Mucosa of descending colon (tissue), 3 donors: ENCODE results near the gene OR52J3. TPM values are rescaled to one million over a fixed set of nuclear protein-coding genes. Genes with fewer than 3 reads are reported as not detected.

Experiments used
- ATAC-seq: fragments of 200-7000 bp; cut with Tn5 transposase; one replicate; pipeline ENCODE4 v1.9.1; 2020; ENCODE audit warnings: mild to moderate bottlenecking, moderate library complexity
- DNase-seq, 3 donors: peaks; one replicate each; pipeline ENCODE4 v3.0.0-alpha.2; 2020
- H3K36me3 ChIP-seq: fragments of 200-600 bp; one replicate; pipeline ENCODE4 v1.8.0; 2021; ENCODE audit warnings: low read depth, mild to moderate bottlenecking
- H3K4me1 ChIP-seq: fragments of 200-600 bp; one replicate; pipeline ENCODE4 v1.8.0; 2021; ENCODE audit warnings: low read depth, mild to moderate bottlenecking
- H3K4me3 ChIP-seq: fragments of 200-600 bp; one replicate; pipeline ENCODE4 v1.8.0; 2021; ENCODE audit warnings: mild to moderate bottlenecking
- H3K9me3 ChIP-seq: fragments of 200-600 bp; one replicate; pipeline ENCODE4 v1.8.0; 2021; ENCODE audit warnings: mild to moderate bottlenecking
- intact Hi-C, 2 donors: fragments of 100-400 bp; cut with DNase I in 1 of 2; cut with micrococcal nuclease in 1 of 2; formaldehyde crosslinking; loops; one replicate each; pipeline versions ENCODE4 v1.11.0 to v1.11.1; 2022; cut with DNase I, micrococcal nuclease
- long read RNA-seq, 2 donors: library from polyadenylated mRNA; unstranded; transcript quantifications; one replicate each; pipeline ENCODE4 v2.0.0, GENCODE V29; 2019 to 2021
- total RNA-seq, 3 donors: library from RNA; stranded (reverse); fragmentation: NEBNext Ultra II Directional in 2 of 3; extraction: Animal tissue kit (Norgen Biotek cat#: 25700) in 2 of 3; gene quantifications; one replicate each; pipeline versions ENCODE4 v1.2.1 to v1.2.4, GENCODE V29; 2021 to 2023
- TF ChIP-seq, protein P1 (sequence below): fragments of 200-600 bp; IDR thresholded peaks from one replicate; pipeline ENCODE4 v1.8.0; 2022; ENCODE audit warnings: antibody characterized with exemption, mild to moderate bottlenecking
- donor health status: DM: no; HTN: no; CAD: no; lungs with moderate emphysema.
- donor health status: DM: no; HTN: no; CAD: no.
- donor health status: DM: no; HTN: yes; CAD: no.

Gene OR52J3
- total RNA-seq = not detected
- long read RNA-seq, donor 1 = 0 reads
- long read RNA-seq, donor 2 = 0 reads

GRCh38 chr11:5046226-5046625 lies at the start of gene OR52J3:
Gene OR52J3 (plus strand): TSS chr11:5046526. CDS start chr11:5046526, 0 bp downstream.
- Histone ChIP-seq H3K9me3 (no peaks in the 10 kb centered on the region), H3K36me3 (no peaks in the 10 kb centered on the region), H3K4me1 (no peaks in the 10 kb centered on the region), H3K4me3 (no peak within 1 kb of the TSS)
- intact Hi-C loops = no loop called here
- TF ChIP-seq, protein P1, sequence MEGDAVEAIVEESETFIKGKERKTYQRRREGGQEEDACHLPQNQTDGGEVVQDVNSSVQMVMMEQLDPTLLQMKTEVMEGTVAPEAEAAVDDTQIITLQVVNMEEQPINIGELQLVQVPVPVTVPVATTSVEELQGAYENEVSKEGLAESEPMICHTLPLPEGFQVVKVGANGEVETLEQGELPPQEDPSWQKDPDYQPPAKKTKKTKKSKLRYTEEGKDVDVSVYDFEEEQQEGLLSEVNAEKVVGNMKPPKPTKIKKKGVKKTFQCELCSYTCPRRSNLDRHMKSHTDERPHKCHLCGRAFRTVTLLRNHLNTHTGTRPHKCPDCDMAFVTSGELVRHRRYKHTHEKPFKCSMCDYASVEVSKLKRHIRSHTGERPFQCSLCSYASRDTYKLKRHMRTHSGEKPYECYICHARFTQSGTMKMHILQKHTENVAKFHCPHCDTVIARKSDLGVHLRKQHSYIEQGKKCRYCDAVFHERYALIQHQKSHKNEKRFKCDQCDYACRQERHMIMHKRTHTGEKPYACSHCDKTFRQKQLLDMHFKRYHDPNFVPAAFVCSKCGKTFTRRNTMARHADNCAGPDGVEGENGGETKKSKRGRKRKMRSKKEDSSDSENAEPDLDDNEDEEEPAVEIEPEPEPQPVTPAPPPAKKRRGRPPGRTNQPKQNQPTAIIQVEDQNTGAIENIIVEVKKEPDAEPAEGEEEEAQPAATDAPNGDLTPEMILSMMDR = no peak
- ATAC-seq (no peak), DNase-seq (no peak)

DNA sequence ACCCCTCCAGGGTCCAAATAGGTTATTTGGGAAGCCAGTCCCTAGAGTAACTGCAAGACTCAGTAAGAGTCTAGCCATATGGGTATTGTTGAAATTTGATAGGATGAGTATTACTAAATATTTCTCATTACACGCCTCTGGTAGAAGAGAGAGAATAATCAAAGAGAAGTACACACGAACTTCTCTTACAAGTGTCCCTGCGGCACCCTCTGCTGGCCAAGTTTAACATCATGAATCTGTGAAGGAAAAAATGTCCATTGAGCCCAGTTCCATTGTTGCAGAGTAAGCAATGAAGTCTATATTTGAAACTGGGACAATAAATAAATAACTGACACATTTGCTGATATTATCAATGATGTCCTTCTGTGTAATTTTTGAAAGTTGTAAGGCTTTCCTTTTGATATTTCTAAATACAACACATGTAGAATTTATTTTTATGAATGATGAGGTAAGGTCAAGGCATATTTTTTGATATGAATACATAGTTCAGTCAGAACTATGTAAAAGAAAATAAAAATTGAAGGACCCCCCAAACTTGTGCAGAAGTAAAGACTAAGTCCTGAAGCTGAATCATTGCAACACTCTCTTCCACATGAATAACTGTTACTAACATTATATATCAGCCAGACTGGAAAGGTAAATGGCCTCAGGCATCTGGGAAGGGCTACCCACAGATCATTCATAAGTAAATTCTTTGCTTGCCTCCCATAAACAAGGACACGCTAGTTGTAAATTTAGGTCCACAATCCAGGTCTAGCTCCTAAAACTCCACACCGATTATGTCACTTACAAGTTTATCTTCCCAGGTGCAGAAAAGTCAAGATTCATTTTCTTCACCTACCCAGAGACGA lies 41.7 kb upstream of the OR52J3 start:
- H3K9me3 ChIP-seq = no peaks in the 10 kb centered on the region
- peak; percentile 40 for ATAC-seq
- H3K4me1 ChIP-seq = no peaks in the 10 kb centered on the region
- no peak overlapping the region for H3K4me3 ChIP-seq
- no peaks in the 10 kb centered on the region for H3K36me3 ChIP-seq
- TF ChIP-seq, protein P1 = no peak
- intact Hi-C loops = loop anchor here in 1 of 2 donors (10.0 kb wide), 1 partner anchor 370 kb away; the partner anchor contains the start of gene OR51D1
- peak in 2 of 3 donors; percentile 33 to 76 for DNase-seq

GRCh38 chr11:5007561-5007960 lies 38.8 kb upstream of the OR52J3 start:
- intact Hi-C loops = loop anchor here in 1 of 2 donors (10.0 kb wide), 1 partner anchor 373 kb away; the partner anchor contains the start of gene OR51D1
- Histone ChIP-seq H3K9me3 (no peaks in the 10 kb centered on the region), H3K36me3 (no peaks in the 10 kb centered on the region), H3K4me1 (no peaks in the 10 kb centered on the region), H3K4me3 (no peak overlapping the region)
- TF ChIP-seq, protein P1 = no peak
- DNase-seq (no peak), ATAC-seq (no peak)

DNA sequence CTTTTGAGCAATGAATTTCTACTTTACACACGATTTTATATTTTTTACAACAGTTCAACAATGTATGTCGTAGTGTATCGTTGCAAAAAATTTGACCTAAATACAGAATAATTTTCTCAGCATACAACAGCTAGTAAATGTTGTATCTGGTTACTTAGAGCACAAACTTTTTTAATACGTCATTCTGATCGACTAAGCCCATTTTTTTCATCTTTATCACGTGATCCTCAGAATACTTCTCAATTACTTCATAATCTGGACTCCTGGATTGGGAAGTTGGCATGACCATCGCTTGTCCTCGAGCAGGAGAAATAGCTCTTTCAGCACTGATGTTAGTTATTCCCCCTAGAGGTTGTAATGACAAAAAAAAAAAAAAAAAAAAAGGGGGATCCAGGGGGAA lies 35.1 kb upstream of the OR52J3 start:
- Histone ChIP-seq H3K4me3 (no peak overlapping the region), H3K4me1 (no peaks in the 10 kb centered on the region), H3K36me3 (no peaks in the 10 kb centered on the region), H3K9me3 (no peaks in the 10 kb centered on the region)
- intact Hi-C loops = no loop called here
- TF ChIP-seq, protein P1 = no peak
- no peak for DNase-seq
- ATAC-seq = no peak

- intact Hi-C loops = no loop called here
- TF ChIP-seq, protein P1 = no peak
Observed at GRCh38 chr11:5013012-5013411, 33.3 kb upstream of the OR52J3 start.

More at GRCh38 chr11:5013012-5013411, 33.3 kb upstream of the OR52J3 start:
- DNase-seq (no peak), ATAC-seq (no peak)
- no peak overlapping the region for H3K4me3 ChIP-seq
- H3K4me1 ChIP-seq = no peaks in the 10 kb centered on the region
- no peaks in the 10 kb centered on the region for H3K36me3 ChIP-seq
- H3K9me3 ChIP-seq = no peaks in the 10 kb centered on the region
